DND-41 (cell line): ENCODE data around the gene SPRYD3.

ENCODE experiments used
- CTCF ChIP-seq: IDR thresholded peaks from 2 replicates; pipeline ENCODE4 v1.5.1; 2012; ENCODE audit warnings: borderline replicate concordance, low read length, moderate library complexity, mild to moderate bottlenecking; ENCODE audit not compliant: poor library complexity, severe bottlenecking; ENCODE audit errors: extremely low read depth
- EZH2 ChIP-seq: IDR thresholded peaks from 3 replicates; pipeline ENCODE4 v1.6.1; 2012; ENCODE audit warnings: borderline replicate concordance, low read depth, mild to moderate bottlenecking, moderate library complexity, low read length, inconsistent platforms; ENCODE audit not compliant: severe bottlenecking

GRCh38 chr12:53052419-53053217 is 26.6 kb downstream of the SPRYD3 start:
- TF ChIP-seq CTCF, result no peak
- TF ChIP-seq EZH2, result no peak
